ENCODE measurements around the gene ZNF282.
A peak's percentile ranks its signal among the peaks of the same experiment; 100 is the strongest.

Gene ZNF282

DNA sequence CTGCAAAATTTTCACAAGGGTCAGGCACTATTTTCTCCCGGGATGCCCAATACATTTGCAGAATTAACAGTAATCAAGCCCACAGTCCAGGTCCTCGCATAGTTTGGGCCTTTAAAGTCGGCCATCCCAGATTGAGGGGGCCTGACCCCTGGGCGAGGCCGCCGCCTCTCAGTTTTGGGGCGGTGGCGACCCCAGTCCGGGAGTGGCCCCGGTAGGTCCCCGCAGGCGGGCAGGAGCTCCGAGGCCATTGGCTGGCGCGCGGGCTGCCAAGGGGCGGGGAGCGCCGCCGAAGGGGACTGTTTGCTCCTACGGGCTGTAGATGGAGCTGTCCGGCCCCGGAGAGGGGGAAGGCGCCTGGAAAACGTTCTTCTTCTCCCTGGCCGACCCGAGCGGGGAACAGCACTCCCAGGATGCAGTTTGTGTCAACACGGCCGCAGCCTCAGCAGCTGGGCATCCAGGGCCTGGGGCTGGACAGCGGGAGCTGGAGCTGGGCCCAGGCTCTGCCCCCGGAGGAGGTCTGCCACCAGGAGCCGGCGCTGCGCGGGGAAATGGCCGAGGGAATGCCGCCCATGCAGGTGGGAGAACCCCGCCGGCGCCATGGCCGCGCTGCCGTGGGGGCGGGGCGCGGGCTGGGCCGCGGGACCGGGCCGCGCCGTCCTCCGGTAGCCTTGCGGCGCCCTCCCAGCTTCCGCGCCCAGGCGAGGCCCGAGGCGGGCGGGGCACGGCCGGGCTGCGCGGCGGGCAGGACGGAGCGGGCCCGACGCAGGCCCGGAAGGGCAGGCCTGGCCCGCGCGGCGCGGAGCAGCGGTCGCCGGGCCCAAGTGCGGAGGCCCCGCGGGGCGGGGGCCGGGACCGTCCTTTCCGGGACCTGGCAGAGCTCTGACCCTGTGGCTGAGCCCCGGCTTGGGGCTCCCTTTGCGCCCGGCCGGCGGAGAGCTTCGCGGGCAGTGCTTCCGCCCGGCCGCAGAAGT lies at the start of gene ZNF282:
TSS of gene ZNF282 (plus strand) at position 367 of the 971 bp plus-strand sequence. CDS start at position 411, 44 bp downstream.
- TF ChIP-seq, protein P1, sequence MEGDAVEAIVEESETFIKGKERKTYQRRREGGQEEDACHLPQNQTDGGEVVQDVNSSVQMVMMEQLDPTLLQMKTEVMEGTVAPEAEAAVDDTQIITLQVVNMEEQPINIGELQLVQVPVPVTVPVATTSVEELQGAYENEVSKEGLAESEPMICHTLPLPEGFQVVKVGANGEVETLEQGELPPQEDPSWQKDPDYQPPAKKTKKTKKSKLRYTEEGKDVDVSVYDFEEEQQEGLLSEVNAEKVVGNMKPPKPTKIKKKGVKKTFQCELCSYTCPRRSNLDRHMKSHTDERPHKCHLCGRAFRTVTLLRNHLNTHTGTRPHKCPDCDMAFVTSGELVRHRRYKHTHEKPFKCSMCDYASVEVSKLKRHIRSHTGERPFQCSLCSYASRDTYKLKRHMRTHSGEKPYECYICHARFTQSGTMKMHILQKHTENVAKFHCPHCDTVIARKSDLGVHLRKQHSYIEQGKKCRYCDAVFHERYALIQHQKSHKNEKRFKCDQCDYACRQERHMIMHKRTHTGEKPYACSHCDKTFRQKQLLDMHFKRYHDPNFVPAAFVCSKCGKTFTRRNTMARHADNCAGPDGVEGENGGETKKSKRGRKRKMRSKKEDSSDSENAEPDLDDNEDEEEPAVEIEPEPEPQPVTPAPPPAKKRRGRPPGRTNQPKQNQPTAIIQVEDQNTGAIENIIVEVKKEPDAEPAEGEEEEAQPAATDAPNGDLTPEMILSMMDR (IDR thresholded peaks at IDR 0.05; ENCODE audit: control insufficient read depth, insufficient read depth, low read depth, low read length, missing control alignments) = peak; percentile 81
- H3K4me3 ChIP-seq (ENCODE audit: control insufficient read depth, low read depth, low read length) = peak within 1 kb of the TSS; percentile 76
- DNase-seq (ENCODE audit: low read depth) = peak; percentile 57

DNA sequence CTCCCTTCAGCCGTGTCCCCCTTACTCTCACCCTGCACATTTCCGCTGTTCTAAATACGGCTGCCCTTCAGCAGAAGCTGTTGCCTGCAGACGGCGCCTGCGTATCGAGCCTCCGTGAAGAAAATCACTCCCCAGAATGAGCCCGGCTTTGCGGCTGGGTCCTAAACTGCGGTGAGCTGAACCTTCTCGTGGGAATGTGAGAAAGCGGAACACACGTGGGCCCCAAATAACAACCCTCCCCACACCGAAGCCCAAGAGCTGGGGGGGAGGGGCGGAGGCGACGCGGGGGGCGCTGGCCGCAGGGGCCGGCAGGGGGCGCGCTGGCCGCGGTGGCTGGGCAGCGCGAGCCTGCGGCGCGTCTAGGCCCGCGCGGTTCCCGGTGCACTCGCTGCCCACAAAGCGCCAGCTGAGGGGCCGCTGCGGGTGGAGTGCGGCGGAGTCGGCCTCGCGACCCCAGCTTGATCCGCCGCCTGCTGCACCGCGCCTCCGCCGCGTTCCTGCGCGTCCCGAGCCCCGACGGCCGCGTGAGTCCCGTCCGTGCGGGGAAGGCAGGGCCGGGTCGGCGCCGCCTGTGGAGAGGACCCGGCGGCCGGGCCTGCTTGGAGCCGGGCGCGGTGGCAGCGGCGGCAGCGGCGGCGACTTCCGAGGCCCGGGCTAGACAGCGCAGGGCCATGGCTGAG lies 48.1 kb upstream of the ZNF282 start, which contains the start of gene ZNF398:
TSS of gene ZNF398 (plus strand) at position 382 of the 680 bp plus-strand sequence. CDS start at position 672, 290 bp downstream.
- DNase-seq (ENCODE audit: low read depth) = peak; percentile 23
- peak within 1 kb of the TSS; percentile 78 for H3K4me3 ChIP-seq (ENCODE audit: control insufficient read depth, low read depth, low read length)
- TF ChIP-seq, protein P1 (IDR thresholded peaks at IDR 0.05; ENCODE audit: control insufficient read depth, insufficient read depth, low read depth, low read length, missing control alignments) = peak; percentile 43

DNA sequence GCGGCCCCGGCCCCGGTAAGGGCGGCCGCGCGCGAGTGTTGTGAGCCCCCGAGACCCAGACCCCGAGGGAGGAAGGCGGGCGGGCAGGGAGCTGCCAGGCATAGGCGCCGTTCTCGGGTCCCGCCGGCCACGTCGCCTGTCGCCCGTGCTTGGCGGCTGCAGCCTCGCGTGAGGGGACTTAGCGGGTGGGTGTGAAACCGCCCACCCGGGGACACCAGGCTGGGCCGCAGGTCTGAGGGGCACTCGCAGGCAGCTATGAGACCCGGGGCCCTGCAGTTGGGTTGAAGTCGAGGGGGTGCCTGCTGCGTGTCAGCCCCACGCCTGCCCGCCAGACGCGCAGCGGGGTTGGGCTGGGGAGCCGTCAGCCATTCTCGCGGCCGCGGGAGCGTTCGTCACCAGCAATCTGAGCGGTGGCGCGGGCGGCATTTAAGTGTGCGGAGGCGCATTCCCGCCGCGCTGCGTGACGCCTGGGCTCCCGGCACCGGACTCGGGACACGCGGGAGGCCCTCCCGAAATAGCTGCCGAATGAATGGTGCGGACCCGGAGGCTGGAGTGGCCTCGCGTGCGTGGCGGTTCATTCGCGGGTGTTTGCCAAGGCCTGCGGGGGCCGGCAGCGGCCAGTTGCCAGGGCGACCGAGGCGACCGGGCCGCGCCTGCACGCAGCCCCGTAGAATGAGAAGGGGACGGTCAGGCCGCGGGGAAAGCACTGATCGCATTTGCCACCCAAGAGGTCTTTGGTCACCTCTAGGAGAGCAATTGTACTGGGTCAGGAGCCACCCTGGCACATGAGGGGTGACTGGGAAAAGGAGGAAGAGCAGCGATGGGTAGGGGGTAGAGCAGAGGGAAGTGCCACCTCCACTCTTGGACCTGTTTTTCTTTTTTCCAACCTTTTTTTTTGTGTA lies 47.3 kb upstream of the ZNF282 start:
- no peak for DNase-seq (ENCODE audit: low read depth)
- TF ChIP-seq, protein P1 (IDR thresholded peaks at IDR 0.05; ENCODE audit: control insufficient read depth, insufficient read depth, low read depth, low read length, missing control alignments) = no peak
- peak overlapping the region; percentile 78 for H3K4me3 ChIP-seq (ENCODE audit: control insufficient read depth, low read depth, low read length)

DNA sequence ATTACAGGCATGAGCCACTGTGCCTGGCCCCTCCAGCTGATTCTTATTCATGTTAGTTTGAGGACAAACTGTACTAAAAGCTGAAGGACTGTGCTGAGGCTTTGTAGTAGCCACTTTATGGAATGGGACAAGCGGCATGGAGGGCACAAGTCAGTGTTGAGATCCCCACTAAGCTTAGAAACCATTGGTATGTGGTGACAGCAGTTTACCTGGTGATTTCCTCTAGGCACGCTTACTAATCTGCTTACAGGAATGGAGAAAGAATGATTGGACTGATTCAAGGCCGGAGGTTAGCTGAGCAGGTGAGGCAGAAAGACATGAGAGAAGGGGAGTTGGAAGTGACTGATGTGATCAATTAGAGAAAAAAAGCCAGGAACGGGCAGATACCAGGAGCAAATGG lies 44.4 kb upstream of the ZNF282 start:
- TF ChIP-seq, protein P1 (IDR thresholded peaks at IDR 0.05; ENCODE audit: control insufficient read depth, insufficient read depth, low read depth, low read length, missing control alignments) = no peak
- no peak for DNase-seq (ENCODE audit: low read depth)
- no peak overlapping the region for H3K4me3 ChIP-seq (ENCODE audit: control insufficient read depth, low read depth, low read length)

DNA sequence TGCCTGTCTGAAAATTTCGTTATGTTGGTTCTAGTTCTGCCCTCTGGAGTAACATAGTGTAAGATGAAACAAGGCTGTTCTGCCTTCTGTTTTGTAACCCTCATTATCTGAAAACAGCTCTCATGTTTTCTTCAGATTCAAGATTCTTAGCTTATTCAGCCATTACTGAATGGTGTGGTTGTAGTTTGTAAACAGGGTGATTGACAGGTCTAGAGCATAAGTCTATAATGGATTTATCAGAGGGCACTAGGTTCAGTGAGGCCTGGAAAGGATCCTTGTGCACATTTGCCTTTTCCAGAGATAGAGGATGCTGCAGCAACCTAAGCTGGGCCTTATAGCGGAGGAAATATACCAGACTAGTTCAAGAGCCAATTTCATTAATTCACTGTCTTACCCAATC lies 42.0 kb upstream of the ZNF282 start:
- TF ChIP-seq, protein P1 (IDR thresholded peaks at IDR 0.05; ENCODE audit: control insufficient read depth, insufficient read depth, low read depth, low read length, missing control alignments) = no peak
- DNase-seq (ENCODE audit: low read depth) = no peak
- no peak overlapping the region for H3K4me3 ChIP-seq (ENCODE audit: control insufficient read depth, low read depth, low read length)

DNA sequence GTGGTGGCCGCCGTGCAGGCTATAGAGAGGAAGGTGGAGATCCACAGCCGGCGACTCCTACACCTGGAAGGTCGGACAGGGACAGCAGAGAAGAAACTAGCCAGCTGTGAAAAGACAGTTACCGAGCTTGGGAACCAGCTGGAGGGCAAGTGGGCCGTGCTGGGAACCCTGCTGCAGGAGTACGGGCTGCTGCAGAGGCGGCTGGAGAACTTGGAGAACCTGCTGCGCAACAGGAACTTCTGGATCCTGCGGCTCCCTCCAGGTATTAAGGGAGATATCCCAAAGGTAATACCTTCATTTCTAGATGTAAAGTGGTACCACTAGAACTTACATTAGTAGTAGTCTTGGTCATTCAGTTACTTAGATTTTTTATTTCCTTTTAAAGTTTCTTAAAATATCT lies 41.3 kb upstream of the ZNF282 start:
- DNase-seq (ENCODE audit: low read depth) = no peak
- TF ChIP-seq, protein P1 (IDR thresholded peaks at IDR 0.05; ENCODE audit: control insufficient read depth, insufficient read depth, low read depth, low read length, missing control alignments) = no peak
- no peak overlapping the region for H3K4me3 ChIP-seq (ENCODE audit: control insufficient read depth, low read depth, low read length)

Data from AG09309 (cell line).